ENCODE data around the gene CNR2. TPM values are rescaled to one million over a fixed set of nuclear protein-coding genes. Genes with fewer than 3 reads are reported as not detected.
A peak's percentile ranks its signal among the peaks of the same experiment; 100 is the strongest.

The CNR2 gene
- total RNA-seq, 2 donors from 2014 or later, result 0.04 TPM; not detected in 1

DNA sequence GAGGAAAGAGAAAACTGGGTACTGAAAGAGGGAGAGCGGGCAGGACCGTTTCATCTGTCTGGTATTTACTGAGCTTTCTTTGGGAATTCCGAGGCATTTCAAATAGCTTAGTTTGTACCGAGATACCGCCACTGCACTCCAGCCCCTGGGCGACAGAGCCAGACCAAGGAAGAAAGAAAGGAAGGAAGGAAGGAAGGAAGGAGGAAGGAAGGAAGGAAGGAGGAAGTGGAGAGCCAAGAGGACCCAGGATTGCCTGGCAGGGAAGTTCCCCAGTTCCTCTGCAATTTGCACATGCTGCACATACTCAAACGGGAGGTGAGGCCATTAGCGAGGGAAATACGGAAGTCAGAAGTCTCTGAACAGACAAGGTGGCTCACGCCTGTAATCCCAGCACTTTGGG lies 44.1 kb downstream of the CNR2 start:
- H3K27ac ChIP-seq, result peak overlapping the region; percentile 80 to 88
- H3K4me1 ChIP-seq, result peaks cover 0 to 36% of the 10 kb centered on the region in 2 donors
- H3K9me3 ChIP-seq, result no peaks in the 10 kb centered on the region
- H3K27me3 ChIP-seq, result no peaks in the 10 kb centered on the region
- TF ChIP-seq, protein P1, sequence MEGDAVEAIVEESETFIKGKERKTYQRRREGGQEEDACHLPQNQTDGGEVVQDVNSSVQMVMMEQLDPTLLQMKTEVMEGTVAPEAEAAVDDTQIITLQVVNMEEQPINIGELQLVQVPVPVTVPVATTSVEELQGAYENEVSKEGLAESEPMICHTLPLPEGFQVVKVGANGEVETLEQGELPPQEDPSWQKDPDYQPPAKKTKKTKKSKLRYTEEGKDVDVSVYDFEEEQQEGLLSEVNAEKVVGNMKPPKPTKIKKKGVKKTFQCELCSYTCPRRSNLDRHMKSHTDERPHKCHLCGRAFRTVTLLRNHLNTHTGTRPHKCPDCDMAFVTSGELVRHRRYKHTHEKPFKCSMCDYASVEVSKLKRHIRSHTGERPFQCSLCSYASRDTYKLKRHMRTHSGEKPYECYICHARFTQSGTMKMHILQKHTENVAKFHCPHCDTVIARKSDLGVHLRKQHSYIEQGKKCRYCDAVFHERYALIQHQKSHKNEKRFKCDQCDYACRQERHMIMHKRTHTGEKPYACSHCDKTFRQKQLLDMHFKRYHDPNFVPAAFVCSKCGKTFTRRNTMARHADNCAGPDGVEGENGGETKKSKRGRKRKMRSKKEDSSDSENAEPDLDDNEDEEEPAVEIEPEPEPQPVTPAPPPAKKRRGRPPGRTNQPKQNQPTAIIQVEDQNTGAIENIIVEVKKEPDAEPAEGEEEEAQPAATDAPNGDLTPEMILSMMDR (IDR thresholded peaks at IDR 0.05), result no peak
- no peak for DNase-seq (ENCODE audit: low spot score)
- peak overlapping the region; percentile 60 to 95 for H3K4me3 ChIP-seq
- peaks cover 10% of the 10 kb centered on the region for H3K36me3 ChIP-seq

DNA sequence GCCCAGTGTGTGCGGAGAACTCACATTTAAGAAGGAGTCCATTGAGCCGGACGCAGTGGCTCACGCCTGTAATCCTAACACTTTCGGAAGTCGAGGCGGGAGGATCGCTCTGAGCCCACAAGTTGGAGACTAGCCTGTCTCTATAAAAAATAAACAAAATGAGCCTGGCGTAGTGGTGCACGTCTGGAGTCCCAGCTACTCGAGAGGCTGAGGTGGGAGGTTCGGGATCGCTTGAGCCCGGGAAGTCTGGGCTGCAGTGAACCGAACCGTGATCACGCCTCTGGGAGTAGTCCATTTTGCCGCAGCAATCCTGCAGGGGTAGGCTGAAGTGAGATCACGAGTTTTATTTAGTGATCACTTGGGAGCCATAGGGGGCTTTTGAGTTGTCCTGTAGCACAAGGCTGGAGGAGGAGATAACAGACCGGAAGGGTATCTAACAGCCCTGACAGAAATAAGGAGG lies 44.6 kb downstream of the CNR2 start:
- Histone ChIP-seq H3K4me1 (peaks cover 0 to 36% of the 10 kb centered on the region in 2 donors), H3K4me3 (peak overlapping the region; percentile 60 to 95), H3K36me3 (peaks cover 10% of the 10 kb centered on the region), H3K9me3 (no peaks in the 10 kb centered on the region), H3K27ac (peak overlapping the region; percentile 80 to 88), H3K27me3 (no peaks in the 10 kb centered on the region)
- TF ChIP-seq, protein P1 (IDR thresholded peaks at IDR 0.05), result peak in 1 of 2 donors; percentile 47
- DNase-seq (ENCODE audit: low spot score), result no peak

DNA sequence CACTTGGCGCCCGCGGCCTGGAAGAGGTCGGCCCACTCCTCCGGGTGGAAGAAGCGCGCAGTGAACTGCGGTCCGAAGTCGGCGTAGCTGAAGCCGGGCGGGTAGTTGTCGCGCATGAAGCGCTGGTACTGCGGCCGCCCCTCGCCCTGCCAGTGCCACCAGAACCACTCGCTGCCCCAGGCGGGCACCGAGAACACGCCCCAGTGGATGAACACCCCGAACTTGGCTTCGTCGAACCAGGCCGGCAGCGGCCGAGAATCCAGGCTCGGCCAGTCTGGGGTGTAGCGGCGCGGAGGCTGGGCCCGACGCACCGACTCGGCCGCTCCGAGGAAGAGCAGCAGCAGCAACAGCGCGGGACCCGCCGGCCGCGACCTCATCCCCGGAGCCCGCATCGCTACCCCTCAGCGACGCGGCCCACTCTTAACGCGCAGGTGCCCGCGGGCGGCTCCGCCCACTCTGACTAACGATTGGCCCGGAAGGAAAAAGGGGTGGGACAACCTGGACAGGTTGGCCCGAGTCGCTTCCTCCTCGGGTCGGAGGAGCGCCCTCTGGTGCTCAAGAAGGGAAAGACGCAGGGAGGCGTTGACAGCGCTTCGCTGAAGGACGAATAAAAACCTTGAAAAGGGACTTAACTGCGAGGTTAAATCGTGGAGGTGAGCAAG lies 45.1 kb downstream of the CNR2 start, which contains the start of gene FUCA1:
TSS of gene FUCA1 (minus strand) at position 396 of the 662 bp plus-strand sequence. CDS start at position 392, 4 bp downstream.
- DNase-seq (ENCODE audit: low spot score), result peak; percentile 92
- H3K36me3 ChIP-seq, result peaks cover 10% of the 10 kb centered on the region
- TF ChIP-seq, protein P1 (IDR thresholded peaks at IDR 0.05), result peak; percentile 93 to 97
- H3K9me3 ChIP-seq, result no peaks in the 10 kb centered on the region
- H3K4me1 ChIP-seq, result peaks cover 0 to 36% of the 10 kb centered on the region in 2 donors
- peak within 1 kb of the TSS; percentile 80 to 88 for H3K27ac ChIP-seq
- peak within 1 kb of the TSS; percentile 60 to 95 for H3K4me3 ChIP-seq
- no peaks in the 10 kb centered on the region for H3K27me3 ChIP-seq

DNA sequence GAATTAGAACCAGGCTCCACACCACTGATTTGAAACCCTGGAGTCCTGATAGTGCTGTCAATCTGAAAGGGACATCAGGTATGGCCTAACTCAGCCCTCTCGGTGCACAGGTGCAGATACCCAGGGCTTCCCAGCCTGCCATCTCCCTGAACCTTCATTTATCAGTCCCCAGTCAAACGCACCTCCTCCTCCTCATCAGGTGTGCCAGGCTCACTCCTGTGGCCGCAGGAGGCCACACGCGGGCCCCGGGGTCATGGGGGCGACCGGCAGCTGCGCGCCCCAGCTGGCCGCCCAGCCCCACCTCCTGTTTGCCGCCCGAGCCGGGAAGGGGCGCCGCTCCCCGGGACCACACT lies 45.6 kb downstream of the CNR2 start:
- H3K27ac ChIP-seq, result peak overlapping the region; percentile 80 to 88
- H3K36me3 ChIP-seq, result peaks cover 15% of the 10 kb centered on the region
- DNase-seq (ENCODE audit: low spot score), result no peak
- no peaks in the 10 kb centered on the region for H3K27me3 ChIP-seq
- H3K4me1 ChIP-seq, result peaks cover 0 to 36% of the 10 kb centered on the region in 2 donors
- peak overlapping the region; percentile 60 to 95 for H3K4me3 ChIP-seq
- TF ChIP-seq, protein P1 (IDR thresholded peaks at IDR 0.05), result no peak
- no peaks in the 10 kb centered on the region for H3K9me3 ChIP-seq

DNA sequence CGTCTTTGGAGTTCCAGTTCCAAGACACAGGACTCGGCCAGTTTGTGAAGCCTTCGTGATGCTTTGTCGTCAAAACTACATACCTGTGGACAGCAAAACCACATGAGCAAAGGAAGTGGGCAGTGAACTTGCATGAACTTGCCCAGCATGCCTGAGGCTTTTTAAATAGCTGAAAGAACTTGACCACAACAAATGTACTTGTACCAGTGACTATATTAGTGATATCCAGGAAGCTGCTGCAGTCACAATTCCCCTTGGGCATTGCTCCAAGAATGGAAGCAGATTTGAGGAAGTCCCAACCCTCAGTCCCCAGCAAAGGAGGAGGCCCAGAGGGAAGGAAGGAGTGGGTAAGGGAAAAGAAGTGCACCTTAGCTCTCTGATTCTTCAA lies 47.6 kb downstream of the CNR2 start:
- Histone ChIP-seq H3K4me3 (no peak overlapping the region), H3K4me1 (peaks cover 0 to 36% of the 10 kb centered on the region in 2 donors), H3K27ac (no peak overlapping the region), H3K9me3 (no peaks in the 10 kb centered on the region), H3K27me3 (no peaks in the 10 kb centered on the region), H3K36me3 (peaks cover 25% of the 10 kb centered on the region)
- DNase-seq (ENCODE audit: low spot score), result no peak
- TF ChIP-seq, protein P1 (IDR thresholded peaks at IDR 0.05), result no peak
